Measurements from ENCODE around the gene SMARCD3. TPM values are rescaled to one million over a fixed set of nuclear protein-coding genes. Genes with fewer than 3 reads are reported as not detected.

Gene SMARCD3
- total and polyA plus RNA-seq, 9 of the 15 experiments (the other 6 are each of a cell fraction or from before 2014, with no cell fraction given) = 0.43 to 3.6 (median 2.6) TPM

DNA sequence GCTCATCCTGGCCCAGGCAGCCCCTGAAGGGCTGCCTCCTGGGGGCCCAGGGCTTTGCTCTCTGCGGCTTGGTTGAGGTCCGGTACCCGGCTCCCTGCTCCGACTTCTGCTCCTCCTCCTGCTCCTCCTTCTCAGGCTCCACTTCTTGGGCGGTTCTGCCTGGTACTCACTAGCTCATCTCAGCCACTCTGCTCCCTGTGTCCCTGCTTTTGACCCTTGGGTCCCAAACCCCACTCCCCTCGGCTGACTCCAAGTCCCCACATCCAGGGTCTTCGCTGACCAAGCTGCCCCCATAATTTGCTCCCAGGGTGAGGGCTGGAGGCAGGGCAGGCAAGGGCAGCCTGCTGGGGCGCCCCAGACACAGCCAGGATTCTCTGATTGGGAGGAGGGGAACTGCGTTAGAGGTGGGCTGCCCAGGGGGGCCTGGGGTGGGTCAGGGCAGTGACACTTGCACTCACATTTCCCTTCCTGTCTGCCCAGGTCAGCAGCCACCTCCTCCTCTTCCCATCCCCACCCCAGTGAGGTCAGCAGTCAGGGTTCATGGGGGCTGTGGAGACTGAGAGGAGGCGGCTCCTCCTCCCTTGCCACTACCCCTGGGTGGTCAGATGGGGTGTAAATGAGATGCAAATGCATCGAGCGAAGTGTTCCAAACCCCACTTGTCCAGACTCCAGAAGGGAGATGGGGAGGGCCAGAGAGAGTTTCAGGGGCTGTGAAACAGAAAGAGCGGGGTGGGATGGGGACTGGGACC lies 2.2 kb downstream of the SMARCD3 start (continued):
- TF ChIP-seq ARID3B (CRISPR knock-in tag; IDR thresholded peaks at IDR 0.05; ENCODE audit: borderline replicate concordance) = no peak
- TF ChIP-seq ILF3 (IDR thresholded peaks at IDR 0.05; ENCODE audit: borderline replicate concordance) = no peak
- TF ChIP-seq, protein P1, sequence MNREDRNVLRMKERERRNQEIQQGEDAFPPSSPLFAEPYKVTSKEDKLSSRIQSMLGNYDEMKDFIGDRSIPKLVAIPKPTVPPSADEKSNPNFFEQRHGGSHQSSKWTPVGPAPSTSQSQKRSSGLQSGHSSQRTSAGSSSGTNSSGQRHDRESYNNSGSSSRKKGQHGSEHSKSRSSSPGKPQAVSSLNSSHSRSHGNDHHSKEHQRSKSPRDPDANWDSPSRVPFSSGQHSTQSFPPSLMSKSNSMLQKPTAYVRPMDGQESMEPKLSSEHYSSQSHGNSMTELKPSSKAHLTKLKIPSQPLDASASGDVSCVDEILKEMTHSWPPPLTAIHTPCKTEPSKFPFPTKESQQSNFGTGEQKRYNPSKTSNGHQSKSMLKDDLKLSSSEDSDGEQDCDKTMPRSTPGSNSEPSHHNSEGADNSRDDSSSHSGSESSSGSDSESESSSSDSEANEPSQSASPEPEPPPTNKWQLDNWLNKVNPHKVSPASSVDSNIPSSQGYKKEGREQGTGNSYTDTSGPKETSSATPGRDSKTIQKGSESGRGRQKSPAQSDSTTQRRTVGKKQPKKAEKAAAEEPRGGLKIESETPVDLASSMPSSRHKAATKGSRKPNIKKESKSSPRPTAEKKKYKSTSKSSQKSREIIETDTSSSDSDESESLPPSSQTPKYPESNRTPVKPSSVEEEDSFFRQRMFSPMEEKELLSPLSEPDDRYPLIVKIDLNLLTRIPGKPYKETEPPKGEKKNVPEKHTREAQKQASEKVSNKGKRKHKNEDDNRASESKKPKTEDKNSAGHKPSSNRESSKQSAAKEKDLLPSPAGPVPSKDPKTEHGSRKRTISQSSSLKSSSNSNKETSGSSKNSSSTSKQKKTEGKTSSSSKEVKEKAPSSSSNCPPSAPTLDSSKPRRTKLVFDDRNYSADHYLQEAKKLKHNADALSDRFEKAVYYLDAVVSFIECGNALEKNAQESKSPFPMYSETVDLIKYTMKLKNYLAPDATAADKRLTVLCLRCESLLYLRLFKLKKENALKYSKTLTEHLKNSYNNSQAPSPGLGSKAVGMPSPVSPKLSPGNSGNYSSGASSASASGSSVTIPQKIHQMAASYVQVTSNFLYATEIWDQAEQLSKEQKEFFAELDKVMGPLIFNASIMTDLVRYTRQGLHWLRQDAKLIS (CRISPR knock-in tag; IDR thresholded peaks at IDR 0.05) = no peak

Measured in K562 (cell line).